ENCODE results near the gene ESR1.
"Not testable (repeated sequence)": the region's sequence is repeated elsewhere in the genome, so short reads cannot be mapped to it uniquely, and the experiment has no call there.

The ESR1 gene

DNA sequence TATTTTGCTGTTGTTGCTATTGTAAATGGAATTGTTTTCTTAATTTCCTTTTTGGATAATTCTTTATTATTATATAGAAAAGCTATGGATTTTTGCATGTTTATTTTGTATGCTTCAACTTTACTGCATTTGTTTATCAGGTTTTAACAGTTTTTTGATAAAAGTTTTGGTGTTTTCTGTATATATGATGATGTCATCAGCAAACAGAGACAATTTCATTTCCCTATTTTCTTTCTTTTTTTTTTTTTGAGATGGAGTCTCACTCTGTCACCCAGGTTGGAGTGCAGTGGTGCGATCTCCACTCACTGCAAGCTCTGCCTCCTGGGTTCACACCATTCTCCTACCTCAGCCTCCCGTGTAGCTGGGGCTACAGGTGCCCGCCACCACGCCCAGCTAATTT lies 156.9 kb downstream of the ESR1 start:
- not testable (repeated sequence) for FAIRE-seq; DNase-seq (ENCODE audit: insufficient read length, low spot score)

DNA sequence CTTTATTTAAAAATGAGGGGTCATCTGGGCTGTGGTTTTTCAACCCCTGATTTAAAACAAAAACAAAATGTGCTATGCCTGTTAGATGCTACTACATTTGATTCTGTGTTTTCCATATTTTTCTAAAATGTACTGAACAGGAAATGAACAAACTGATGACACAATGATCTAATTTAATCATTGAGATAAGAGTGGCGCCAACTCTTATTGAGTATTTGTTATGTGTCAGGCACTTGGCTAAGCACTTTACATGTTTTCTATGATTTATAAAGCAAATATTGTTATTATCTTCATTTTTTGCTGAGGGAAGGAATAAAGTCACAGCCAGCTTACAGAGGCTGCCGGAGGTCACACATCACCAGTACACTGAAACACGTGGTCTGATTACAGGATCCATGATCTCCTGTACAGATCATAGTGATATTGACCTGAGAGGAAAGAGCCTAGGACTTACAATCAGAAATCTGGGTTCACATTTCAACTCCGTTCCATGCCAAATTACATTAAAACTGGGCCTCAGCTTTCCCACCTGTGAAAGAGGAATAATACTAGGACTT lies 166.7 kb downstream of the ESR1 start:
- DNase-seq (ENCODE audit: insufficient read length, low spot score) = no peak
- no peak for FAIRE-seq

DNA sequence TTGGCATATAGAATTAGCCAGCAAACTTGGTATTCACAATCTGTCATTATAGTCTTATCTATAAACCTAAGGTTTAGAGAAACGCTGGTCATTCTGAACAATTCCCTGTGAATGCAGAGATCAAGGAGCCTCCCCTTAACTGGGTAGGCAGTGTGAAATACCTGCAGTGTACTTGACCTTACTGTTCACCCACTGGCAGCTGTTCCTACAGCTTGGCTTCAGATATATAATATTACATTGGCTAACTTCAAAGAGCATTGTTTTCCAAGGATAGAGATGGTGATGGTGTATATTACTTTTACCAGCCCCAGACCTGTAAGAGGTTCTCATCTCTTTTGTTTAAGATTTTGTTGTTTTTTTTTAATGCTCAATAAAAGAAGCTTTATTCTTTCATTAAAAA lies 168.3 kb downstream of the ESR1 start:
- no peak for DNase-seq (ENCODE audit: insufficient read length, low spot score)

DNA sequence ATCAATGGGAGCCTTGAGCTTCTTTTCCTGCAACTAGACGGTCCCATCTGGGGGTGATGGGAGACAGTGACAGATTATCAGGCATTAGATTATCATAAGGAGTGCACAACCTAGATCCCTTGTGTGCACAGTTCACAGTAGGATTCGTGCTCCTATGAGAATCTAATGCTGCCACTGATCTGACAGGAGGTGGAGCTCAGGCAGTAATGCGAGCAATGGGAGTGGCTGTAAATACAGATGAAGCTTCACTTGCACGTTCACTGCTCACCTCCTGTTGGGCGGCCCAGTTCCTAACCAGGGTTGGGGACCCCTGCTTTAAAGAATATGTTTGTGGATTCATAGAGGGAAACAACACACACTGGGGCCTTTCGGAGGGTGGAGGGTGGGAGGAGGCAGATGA lies 180.7 kb downstream of the ESR1 start:
- not testable (repeated sequence) for FAIRE-seq; DNase-seq (ENCODE audit: insufficient read length, low spot score)

More for the DNA sequence above, 168.3 kb downstream of the ESR1 start:
- FAIRE-seq = no peak

DNA sequence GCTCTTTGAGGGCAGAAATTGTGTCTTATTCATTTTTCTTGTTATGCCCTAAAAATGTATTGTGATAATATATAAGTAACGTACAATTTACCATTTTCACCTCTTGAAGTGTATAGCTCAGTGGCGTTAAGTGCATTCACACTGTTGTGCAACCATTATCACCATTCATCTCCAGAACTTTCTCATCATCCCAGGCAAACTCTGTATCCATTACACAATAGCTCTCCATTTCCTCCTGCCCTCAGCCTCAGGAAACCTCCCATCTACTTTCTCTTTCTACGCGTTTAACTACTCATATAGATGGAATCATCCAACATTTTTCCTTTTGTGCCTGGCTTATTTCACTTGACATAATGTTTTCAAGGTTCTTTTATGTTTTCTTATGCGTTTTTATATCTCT lies 184.6 kb downstream of the ESR1 start:
- no peak for FAIRE-seq
- no peak for DNase-seq (ENCODE audit: insufficient read length, low spot score)

DNA sequence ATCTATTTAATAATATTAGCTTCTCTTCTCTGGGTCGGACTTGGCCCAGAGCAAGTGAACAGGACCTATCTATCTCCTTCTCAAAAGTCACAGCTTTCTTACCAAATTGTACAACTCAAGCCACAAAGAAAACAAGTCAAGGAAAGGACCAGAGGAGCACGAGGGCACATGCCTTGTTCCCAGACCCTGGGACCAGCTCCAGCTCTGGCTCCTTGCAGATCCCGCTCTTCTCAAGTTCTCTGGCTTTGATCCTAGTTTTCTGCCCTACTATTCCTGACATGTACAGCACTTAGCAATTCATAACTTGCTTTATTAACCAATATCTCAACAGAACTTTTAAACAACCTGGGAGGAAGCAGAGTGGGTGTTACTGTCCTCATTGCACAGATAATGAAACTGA lies 185.9 kb downstream of the ESR1 start:
- FAIRE-seq (no peak), DNase-seq (ENCODE audit: insufficient read length, low spot score) (no peak)

DNA sequence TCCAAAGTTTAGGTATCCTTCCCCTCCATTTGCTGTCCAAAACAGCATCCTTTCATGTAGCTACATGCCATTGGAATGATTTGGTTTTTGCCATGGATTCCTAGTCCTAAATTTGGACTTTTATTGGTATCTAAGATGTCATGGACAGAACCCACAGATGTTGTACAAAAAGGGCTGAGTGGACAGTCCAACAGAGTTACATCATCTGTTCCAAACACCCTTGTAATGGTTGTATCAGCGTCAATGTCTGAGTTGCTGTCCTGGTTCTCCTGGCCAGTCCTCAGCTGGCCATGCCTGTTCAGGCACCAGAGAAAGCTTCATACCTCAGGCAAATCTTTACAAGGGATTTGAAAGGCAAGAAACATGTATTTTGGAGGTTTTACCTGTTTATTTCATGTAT lies 191.3 kb downstream of the ESR1 start:
- no peak for DNase-seq (ENCODE audit: insufficient read length, low spot score)
- FAIRE-seq = no peak

DNA sequence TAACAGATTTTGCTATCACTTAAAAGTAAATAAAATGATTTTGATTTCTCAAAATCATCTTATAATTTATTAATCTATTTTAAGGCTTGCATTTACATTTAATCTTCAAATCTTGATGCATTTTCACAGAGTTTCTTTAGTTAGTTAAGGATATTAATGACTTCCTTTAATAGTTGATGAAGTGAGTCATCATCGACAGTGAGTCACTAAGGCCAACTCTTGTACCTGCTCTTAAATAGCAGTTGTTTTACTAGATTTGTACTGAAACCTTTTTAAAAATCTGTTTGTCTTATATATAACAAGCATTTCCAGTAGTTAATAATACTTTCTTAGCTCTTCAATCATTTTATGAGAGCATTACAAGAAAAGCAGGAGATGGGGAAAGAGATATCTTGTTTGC lies 191.7 kb downstream of the ESR1 start:
- DNase-seq (ENCODE audit: insufficient read length, low spot score) (no peak), FAIRE-seq (no peak)

DNA sequence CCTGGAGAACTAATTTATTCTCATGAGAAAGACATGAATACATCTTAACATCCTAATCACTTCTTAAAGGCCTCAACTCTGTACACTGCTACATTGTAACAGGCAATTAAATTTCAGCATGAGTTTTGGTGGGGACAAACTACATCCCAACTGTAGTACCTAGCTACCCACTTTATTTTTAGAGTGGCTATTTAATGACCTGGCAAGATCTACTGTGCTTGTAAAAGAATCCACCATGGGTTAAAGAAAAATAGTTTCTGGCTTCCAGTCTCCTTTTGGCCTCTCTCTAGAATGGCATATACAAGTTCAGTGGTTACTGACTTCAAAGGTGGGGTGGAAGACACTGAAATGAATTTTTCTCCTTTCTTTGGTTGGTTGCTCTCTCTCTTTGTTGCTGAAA lies 193.9 kb downstream of the ESR1 start:
- FAIRE-seq (no peak), DNase-seq (ENCODE audit: insufficient read length, low spot score) (no peak)

DNA sequence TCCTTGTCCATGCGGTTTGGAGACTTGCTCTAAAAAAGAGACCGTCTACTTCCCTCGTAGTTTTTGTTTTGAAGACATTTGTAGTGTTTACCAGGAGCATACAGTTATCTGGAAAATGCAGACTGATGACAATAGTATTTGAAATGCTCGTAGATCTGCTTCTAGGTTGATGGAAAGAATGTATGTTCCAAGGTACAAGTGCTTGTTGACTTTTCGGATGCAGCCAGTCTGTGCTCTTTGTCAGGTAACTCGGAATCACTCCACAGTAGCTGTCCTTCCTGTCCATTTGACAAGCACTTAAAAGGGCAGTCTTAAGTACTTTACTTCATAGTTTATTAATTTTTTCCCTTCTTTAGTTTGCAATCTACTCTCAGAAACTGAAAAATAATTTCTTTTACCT lies 194.8 kb downstream of the ESR1 start:
- DNase-seq (ENCODE audit: insufficient read length, low spot score) (no peak), FAIRE-seq (no peak)

DNA sequence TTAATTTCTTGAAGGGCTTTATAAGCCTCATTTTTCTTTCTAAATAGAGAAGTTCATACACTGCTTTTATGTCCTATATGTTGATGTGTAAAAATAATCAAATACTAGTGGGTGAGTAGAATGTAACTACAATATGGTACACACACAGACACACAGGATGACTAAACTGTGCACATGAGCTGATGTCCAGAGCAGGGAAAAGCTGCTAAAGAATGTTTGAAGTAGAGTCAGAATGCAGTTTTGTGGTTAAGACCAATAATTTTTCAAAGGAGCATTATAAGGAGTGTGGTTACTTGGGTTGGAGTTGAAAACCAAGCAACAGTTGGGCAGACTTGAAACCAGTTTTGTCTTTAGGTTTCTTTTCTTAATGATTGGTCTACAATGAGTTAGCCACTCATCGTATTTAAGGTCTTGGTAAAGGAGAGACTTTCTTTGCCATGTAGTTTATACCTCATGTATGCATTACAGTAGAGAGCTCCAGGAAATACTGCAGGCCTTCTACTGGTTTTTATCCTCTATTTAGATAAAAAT lies 196.6 kb downstream of the ESR1 start:
- DNase-seq (ENCODE audit: insufficient read length, low spot score) = no peak
- no peak for FAIRE-seq

DNA sequence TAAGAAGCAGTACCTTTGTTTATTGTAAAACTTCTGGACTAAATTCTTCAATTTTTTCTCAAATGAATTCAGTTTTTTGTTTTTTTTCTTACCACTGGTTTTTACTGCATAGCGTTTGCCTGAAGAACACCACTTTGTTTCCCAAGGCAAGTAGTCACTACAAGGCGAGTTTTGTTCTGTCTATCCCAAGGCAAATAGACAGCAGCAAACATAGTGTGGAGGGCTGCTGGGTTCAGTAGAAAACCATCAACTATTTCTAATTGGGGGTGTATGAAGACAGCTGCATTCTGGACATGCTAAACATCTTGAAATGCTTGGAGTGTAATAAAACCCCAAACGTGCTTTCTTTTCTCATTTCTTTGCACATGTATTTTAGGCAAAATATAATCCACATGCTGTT lies 197.4 kb downstream of the ESR1 start:
- no peak for FAIRE-seq

DNA sequence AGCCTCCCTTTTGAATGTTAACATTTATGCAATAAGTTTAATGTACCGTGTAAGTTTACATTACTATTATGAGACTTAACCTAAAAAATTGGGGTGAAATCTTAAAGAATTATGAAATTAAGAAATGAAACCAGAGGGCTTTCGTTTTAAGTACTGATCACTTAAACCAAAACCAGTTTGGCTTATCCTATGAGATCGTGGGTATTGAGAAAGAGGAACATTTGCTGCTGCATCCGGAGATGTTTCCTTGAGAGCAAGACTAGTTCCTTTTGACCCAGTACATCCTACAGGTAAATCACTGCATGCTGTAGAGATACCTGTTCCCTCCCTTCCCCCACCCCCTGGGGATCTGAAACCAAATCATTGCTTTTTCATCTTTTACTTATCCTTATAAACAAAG lies 201.3 kb downstream of the ESR1 start:
- no peak for FAIRE-seq

More for the DNA sequence above, 197.4 kb downstream of the ESR1 start:
- no peak for DNase-seq (ENCODE audit: insufficient read length, low spot score)

DNA sequence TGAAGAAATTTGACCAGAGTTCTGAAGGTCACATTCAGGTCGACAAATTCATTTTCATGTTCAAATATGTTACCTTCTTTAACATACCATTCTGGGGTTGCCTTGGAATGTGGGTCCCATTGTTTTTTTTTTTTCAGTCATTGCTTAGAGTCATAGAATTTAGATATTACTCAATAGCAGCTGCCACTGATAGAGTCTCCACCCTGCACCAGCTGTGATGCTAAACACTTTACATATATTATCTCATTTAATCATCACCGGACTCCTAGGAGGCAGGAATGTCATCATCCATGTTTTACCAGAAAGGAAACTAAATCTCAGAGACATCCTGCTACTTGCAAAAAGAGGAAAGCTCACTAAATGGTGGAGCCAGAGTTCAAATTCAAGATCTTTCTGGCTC lies 204.7 kb downstream of the ESR1 start:
- DNase-seq (ENCODE audit: insufficient read length, low spot score) (no peak), FAIRE-seq (no peak)

More for the DNA sequence above, 201.3 kb downstream of the ESR1 start:
- no peak for DNase-seq (ENCODE audit: insufficient read length, low spot score)

DNA sequence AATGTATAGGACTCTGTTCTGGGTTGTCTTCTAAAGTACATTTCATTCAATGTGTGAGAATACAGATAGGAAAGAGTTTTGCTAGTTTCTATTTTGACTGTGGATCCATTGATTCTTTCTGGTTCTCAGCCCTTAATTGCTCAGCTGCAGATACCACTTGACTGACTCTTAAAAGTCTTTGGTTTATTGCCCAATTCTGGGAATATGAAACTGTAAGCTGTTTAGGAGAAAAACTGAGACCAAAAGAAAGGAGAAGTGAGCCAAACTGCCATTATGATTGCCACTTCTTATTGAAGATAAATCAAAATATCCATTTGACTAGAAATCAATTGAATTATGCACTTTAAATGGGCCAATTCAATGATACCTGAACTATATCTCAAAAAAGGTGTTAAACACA lies 211.4 kb downstream of the ESR1 start:
- FAIRE-seq (no peak), DNase-seq (ENCODE audit: insufficient read length, low spot score) (no peak)

DNA sequence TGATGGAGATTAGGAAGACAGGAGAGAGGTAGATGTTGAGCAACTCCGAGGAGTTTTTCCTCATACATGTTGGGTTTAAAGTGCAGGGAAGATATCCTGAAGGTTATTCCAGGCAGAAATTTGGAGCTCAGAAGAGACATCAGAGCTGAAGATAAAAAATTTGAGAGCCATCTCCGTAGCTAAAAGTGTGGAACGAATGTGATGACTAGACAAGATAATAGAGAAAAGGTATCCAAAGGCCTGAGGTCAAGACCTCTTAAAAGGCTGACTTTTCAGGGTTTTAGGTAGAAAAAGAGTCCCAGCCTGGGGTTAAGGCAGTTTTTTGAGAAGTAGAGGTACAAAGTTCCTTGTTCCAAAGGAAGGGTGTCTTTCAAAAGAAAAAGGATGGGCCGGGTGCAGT lies 214.8 kb downstream of the ESR1 start:
- FAIRE-seq = no peak

DNA sequence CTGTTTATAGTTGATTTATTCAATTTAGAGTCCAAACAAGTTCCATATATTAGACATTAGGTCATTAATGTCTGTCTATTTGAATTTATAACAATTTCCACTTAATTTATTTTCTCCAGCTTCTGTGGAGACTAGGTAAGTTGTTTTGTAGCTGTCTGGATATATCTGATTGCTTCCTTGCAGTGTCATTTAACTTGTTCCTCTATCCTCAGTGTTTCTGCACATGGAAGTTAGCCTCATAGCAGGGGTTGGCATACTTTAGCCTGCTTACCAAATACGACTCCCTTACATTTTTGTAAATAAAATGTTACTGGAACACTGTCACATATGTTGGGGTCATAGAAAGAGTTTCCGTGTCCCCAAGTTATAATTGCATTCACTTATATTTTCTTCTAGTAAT lies 216.1 kb downstream of the ESR1 start:
- FAIRE-seq = no peak
- no peak for DNase-seq (ENCODE audit: insufficient read length, low spot score)

More for the DNA sequence above, 214.8 kb downstream of the ESR1 start:
- no peak for DNase-seq (ENCODE audit: insufficient read length, low spot score)

DNA sequence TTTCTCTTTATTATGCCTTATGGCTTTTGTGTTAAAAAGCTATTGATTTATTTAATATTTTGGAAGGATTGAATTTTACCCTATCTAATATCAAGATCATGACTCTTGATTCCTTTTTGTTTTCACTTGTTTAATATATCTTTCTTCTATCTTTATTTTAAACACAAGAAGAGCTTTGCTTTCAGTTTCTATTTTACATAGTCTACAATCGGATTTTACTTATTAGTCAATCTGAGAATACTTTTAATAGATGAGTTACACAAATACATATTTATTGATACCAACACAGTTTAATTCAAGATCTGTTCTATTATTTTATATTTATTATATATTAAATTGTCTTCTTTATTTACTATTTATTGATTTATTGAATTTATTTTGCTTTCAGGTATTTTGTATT lies 218.8 kb downstream of the ESR1 start:
- DNase-seq (ENCODE audit: insufficient read length, low spot score) = no peak
- FAIRE-seq = no peak

DNA sequence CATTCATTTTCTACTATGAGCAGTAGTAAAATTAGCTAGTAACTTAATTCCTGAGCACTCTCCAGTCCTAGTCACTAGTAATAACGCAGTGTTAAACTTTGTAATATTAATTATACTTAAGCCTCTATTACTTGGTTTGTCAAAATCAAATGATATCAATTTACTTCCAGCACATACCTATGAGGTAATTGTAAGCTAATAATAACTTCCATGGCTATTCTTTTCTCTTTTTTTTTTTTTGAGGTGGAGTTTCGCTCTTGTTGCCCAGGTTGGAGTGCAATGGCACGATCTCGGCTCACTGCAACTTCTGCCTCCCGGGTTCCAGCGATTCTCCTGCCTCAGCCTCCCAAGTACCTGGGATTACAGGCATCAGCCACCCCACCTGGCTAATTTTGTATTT lies 219.3 kb downstream of the ESR1 start:
- not testable (repeated sequence) for DNase-seq (ENCODE audit: insufficient read length, low spot score); FAIRE-seq

DNA sequence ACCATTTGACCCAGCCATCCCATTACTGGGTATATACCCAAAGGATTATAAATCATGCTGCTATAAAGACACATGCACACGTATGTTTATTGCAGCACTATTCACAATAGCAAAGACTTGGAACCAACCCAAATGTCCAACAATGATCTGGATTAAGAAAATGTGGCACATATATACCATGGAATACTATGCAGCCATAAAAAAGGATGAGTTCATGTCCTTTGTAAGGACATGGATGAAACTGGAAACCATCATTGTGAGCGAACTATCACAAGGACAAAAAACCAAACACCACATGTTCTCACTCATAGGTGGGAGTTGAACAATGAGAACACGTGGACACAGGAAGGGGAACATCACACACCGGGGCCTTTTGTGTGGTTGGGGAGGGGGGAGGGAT lies 226.3 kb downstream of the ESR1 start:
- not testable (repeated sequence) for DNase-seq (ENCODE audit: insufficient read length, low spot score); FAIRE-seq

DNA sequence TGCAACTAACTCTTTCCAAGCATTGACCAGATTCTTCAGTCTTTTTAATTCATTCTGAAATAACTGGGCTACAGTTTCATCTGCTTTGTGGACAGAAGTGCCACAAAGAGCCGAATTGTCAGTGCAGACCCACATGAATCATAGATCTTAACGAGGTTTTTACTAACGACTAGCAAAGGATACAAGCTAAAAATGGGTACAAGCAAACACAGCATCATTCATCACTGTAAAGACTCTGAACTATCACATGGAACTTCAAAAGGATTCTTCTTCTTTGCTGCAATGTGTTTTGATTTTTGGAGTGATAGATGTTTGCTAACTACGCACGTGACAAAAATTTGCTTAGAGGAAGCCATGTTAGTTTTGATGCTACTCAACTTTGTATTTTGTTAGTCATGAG lies 227.1 kb downstream of the ESR1 start:
- no peak for FAIRE-seq

DNA sequence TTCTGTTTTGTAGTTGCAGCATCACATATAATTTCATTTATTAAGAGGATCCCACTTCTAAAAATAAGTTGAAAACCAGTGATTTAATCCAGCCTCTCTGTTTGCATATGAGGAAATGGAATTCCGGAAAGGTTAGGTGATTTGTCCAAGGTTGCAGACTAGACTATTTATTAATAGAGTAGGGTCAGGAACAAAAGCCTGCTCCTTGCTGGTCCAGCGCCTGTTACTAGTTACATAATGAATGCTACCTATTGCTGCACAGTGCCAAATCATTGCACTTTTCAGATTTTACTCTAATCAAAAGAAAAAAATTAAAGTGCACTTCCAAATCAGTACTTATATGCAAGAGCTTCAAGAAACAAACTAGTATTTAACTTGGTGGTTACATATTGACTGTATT lies 238.6 kb downstream of the ESR1 start:
- FAIRE-seq (no peak), DNase-seq (ENCODE audit: insufficient read length, low spot score) (no peak)

More for the DNA sequence above, 227.1 kb downstream of the ESR1 start:
- DNase-seq (ENCODE audit: insufficient read length, low spot score) = no peak

DNA sequence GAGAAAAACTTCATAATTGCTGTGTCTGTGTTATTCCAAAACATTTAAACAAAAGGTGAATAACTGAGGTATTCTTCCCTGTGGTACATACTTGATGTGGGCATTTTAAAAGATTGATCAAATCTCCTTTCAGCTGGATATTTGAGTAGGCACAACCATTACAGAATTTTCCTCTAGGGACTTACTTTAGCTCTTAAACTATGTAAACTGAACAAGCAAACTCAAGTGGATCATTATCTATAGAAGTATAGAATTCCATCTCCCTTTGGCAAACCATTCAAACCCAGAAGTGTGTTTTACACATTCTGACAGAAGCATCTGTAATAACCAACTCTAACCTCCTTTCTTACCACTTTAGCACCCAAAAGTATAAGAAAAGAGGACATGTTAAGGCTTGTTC lies 241.4 kb downstream of the ESR1 start:
- FAIRE-seq (no peak), DNase-seq (ENCODE audit: insufficient read length, low spot score) (no peak)
